Stimulated activated CD4-positive, alpha-beta T cell treated with anti-CD3 and anti-CD28 coated beads, Interleukin-12 subunit alpha, Interleukin-12 subunit beta, amount 100 ng/mL, for 4 hours (primary cell): ENCODE results near the gene TBC1D22A.
"Not testable (repeated sequence)": the region's sequence is repeated elsewhere in the genome, so short reads cannot be mapped to it uniquely, and the experiment has no call there.

Experiments
- DNase-seq: peaks from one replicate; pipeline ENCODE4 v3.0.0-alpha.2; 2020

TBC1D22A gene

DNA sequence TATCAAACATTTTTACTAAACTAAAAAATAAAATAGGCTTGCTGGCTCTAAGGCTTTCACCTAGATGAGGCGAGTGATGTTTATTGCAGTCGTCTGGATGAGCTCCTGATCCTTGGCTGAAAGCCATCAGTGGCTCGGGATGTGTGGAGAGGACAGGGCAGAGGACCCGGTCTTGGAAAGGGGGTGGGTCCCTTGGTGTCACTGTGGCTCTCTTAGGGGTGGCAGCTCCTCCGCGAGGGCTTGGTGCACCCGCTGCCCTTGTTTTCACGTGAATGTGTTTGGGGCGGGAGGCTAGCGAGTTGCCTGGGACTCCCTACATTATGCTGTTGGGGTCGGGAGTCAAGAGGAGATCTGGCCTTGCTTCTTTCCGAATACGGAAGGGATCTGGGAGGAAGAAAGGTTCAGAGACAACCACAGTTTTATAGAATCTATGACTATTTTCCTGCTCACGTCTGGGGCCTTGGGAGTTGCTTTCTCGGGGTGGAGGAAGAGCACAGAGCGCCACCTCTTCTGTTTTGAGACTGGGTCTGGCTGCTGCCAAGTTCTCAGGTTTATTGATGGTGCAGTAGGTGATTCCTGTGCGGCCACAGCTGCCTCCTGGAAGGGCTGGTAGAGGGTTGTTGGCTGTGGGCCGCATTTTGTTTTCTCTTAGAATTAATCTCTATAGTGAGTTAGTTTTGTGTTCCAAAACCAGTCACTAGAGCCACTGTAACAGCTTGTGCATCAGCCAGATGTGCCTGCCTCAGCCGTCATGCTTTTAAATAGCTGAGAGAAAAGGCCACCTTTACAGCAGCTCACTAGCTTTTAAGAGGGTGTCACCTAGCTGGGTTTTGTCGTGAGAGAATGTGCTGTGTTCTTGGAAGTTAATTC lies 12.8 kb downstream of the TBC1D22A start:
- DNase-seq: no peak

DNA sequence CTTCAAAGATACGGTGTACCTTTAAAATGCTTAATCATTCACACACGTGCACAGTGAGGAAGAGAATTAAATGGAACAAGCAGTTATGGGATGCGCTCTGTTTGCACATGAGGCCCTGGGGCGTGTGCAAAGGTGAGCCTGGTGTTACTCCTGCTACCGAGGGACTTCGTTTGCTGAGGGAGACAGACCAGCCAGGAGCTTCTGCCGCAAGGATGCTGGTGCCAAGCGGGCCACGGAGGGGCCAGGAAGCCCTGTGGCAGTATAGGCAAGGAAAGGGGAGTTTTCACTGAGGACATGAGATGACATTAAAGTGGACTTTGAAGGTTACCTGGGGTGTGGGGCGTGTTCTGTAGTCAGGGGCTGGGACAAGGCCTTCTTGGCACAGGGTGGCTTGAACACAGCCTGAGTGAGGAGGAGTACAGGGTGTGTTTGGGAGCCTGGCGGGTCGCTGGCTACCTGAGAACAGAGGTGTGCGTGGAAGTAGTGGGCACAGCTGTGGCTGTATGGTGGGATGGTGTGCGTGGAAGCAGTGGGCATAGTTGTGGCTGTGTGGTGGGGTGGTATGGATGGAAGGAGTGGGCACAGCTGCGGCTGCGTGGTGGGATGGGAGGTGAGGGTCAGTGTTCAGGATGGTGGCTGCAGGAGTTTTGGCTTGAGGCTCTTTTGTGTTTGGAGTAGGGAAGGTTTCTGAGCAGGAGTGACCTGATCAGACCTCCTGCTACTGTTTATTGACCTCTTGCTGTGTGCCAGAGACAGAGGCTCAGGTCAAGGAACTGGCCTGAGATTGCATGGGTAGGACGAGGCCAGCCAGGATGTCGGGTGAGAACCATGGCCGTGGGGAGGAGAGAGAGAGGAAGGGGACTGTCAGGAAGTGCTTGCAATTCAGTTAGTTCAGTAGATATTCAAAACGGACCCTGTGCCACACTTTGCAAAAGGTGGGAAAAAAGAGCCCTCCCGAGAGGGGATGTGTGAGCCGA lies 13.7 kb downstream of the TBC1D22A start:
- DNase-seq: no peak

DNA sequence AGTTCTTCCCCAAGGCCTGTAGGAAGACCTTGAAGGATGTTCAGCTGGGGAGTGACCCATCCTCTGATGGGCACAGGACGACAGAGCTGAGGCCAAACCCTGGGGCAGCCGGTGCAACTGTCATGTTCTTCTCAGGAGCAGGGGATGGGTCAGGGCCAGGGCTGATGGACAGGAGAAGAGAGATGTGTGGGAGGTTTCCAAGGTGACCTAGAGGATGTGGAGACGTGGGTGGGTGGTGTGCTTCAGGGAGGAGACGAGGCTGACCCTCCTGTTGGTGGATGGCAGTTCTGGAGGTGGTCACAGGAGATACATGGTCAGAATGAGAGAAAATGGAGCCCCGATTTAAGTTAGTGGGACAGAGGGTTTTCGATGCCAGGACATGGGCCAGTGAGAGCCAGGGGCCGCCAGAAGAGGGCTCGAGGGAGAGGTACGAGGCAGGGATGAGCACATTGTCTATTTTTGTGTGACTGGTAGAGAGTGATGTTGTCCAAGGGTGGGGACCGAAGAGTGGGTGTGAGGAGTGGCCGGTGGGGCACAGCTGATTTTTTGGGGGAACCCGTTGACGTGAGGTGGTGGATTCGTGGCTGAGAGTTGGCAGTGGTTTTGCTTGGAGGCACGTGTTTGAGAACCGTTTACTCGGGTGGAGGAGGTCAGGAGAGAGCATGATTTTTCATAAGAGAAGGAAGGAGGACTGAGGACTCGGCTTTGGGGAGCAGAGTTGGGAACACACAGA lies 14.6 kb downstream of the TBC1D22A start:
- no peak for DNase-seq

DNA sequence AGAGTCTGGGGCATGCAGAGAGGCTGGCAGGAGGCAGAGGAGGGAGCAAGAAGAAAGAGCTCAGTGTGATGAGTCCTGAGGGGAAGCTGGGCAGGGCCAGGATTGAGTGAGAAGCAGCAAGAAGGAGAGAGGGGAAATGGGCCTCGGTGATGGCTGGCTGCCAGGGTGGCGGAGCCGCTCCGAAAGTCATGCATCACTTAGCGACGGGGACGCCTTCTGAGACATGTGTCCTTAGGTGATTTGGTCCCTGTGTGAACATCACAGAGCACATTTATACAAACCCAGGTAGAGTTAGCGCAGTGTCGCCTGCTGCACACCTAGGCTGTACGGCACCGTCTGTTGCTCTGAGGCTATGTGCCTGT lies 15.1 kb downstream of the TBC1D22A start:
- DNase-seq: peak; percentile 59

DNA sequence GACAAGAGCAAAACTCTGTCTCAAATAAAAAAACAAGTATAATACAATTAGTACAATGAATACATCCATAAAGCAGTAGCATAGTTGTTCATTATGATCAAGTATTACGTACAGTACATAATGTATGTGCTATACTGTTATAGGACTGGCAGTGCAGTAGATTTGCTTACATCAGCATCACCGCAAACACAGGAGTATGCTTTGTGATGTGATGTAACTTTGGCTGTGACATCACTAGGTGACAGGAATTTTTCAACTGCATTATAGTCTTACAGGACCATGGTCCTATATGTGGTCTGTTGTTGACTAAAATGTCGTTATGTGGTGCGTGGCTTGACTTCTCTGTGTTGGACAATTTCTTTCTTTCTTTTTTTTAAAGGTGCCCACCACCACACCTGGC lies 16.6 kb downstream of the TBC1D22A start:
- no peak for DNase-seq

DNA sequence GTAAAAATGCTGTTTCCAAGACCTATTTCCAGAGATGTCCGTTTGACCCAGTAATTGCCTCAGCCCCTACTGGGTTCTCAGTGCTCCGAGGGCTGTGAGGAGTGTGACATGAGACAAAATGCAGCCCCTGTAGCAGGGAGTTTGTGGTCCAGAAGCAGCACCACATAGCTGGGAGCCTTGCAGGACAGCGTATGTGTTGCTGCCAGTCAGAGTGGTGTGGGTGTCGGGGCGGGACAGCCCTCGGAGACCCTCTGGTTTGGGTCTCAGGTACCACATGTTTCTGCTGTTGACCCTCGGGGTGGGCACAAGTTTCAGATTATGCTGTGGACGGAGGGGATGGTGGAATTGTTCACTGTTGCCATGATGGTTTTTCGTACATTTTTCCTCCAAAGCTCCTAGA lies 17.2 kb downstream of the TBC1D22A start:
- no peak for DNase-seq

DNA sequence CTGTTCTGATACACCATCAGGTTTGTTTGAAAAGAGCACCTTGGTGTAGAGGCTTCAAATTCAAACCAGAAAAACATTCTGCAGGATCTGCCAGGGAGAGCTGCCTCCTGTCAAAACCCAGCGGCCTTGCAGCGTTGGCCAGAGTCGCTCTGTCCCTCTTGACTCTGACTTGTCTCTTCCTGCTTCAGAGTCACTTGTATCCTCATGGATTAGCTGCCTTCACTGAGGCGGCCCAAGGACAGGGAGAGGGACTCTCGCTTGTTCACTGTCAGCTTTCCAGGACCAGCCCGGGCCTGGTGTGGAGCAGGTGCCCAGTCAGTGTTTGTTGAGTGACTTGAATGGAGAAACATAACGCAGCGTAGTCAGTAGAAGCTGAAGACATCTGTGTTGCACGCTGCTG lies 18.0 kb downstream of the TBC1D22A start:
- no peak for DNase-seq

DNA sequence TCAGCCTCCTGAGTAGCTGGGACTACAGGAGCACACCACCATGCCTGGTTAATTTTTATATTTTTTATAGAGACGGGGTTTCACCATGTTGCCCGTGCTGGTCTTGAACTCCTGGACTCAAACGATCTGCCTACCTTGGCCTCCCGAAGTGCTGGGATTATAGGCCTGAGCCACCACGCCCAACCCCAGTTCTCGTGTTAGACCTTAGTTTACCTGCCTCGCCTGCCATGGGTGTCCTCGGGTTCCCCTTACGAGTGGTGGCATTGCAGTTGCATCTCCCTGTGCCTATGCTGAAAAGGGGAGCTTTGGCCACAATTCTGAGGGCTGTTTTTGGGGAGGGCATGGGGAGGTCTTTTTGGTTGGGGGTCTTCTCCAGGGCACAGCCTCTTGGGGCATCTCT lies 18.8 kb downstream of the TBC1D22A start:
- DNase-seq: no peak

DNA sequence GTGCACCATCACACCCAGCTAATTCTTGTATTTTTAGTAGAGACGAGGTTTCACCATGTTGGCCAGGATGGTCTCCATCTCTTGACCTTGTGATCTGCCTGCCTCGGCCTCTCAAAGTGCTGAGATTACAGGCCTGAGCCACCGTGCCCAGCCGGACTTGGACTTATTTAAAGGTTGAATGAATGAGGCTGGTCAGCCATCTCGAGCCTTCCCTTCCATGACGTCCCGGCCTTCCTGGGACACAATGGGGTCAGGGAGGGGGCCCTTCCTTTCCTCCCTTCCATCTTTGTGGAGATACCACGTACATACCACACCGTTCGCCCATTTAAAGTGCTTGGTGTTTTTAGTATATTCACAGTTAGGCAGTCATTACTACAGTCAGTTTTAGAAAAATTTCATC lies 19.8 kb downstream of the TBC1D22A start:
- DNase-seq: not testable (repeated sequence)

DNA sequence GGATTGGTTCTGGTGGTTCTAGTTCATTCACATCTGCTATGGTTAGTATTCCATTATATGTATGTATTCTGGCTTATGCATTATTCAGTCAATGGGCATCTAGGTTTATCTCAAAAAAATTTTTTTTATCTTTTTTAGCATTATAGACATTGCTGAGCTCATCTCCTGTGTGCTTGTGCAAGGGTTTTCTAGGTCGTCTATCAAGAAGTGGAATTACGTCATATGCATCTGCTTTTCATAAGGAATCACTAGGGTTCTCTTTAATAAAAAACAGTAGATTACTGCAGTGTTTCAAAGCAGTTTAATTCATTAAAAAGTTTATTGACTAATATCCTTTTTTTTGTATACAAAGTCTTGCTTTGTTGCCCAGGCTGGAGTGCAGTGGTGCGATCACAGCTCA lies 21.3 kb downstream of the TBC1D22A start:
- no peak for DNase-seq

DNA sequence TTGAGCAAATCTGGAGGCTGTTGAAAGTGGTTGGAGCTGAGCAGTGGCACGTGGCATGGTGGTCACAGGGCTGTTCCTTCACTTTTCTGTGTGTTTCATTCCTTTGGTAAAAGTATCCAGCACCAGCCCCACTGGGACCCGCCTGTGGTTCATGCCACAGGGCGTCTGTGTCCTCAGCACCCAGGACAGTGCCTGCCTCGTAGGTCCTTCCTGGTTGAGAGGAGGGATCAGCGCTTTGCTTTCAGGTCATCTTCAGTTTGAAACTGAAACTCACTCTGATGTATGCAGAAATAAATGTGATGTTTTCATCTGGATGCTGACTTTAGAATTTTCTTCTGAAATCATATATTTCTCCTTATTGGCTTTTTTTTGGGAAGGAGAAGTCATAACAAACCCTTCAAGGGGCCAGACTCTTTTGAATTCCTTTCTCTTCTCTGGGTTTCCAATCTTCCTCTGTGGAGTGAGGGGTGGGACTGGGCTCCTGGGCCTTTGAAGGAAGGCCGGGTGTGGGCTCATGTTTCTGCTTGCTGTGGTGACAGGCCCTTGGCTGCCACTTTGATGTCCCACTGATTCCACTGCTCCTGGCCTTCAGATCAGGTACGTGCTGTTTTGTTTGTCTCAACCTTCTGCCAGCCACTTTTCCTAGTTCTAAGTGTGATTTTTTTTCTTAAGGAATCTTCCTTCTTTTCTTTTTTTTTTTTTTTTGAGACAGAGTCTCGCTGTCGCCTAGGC lies 26.2 kb downstream of the TBC1D22A start:
- no peak for DNase-seq

DNA sequence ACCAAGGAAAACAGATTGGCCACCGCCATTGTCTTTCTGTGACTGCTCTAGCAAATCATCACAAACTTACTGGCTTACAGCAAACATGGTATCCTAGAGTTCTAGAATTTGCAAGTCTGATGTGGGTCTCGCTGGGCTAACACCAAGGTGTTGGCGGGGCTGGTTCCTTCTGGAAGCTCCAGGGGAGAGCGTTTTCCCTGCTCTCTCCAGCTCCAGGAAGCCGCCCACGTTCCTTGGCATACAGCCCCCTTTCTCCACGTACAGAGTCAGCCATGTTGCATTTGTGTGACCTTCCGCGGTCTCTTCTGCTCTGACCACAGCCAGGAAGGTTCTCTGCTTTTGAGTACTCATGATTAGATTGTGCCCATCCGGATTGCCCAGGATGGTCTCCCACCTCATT lies 27.5 kb downstream of the TBC1D22A start:
- no peak for DNase-seq

DNA sequence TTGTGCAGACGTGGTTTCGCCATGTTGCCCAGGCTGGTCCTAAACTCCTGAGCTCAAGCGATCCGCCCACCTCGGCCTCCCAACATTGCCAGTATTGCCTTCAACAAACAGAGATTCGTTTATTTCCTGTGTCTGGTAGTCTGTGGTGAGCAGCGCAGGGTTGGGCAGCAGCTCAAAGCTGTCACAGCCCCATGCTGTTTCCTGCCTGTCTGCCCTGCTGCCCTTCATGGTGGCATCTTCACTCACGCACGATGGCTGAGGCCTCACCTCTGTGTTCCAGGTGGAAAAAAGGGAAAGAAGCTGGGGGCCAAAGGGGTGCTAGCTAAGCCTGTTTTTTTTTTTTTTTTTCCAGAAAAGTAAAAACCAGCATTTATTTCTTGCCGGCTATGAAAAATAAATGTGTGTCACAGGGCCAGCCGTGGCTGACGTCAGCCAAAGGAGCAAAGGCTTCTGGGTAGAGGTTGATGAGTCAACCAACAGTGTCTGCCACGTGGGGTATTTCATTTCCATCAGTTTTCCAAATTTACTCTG lies 28.8 kb downstream of the TBC1D22A start:
- peak; percentile 62 for DNase-seq

DNA sequence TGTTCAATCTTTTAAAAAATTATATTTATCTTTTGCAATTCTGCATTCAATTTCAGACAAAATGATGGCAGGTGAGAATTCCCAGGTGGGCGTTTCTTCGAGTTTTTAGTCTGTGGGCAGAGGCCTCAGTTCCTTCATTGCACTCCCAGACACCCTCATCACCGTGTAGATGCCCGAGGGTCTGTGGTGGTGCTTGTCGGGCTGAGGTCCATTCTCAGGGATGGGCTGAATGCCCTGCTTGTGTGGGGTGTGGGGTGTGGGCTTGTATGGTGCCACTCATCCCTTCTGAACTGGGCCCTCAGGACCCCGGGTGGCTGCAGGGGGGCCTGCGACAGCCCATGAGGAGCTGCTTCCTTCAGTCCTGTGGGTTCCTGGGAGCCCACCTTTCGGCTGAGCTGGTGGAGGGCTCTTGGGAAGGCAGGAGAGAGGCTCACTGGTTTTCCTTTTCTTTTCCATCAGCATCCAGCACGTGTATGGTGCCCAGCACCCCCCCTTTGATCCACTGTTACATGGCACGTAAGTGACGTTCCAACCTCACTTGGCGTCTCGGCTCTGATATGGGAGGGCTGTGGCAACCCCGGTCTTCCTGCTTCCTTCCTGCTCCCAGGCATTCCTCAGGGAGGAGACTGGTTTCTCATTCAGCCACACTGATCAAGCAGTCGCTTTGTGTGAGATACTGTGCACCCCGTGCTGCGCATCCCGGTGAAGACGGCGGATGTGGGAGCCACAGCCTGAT lies 29.8 kb downstream of the TBC1D22A start:
- no peak for DNase-seq

DNA sequence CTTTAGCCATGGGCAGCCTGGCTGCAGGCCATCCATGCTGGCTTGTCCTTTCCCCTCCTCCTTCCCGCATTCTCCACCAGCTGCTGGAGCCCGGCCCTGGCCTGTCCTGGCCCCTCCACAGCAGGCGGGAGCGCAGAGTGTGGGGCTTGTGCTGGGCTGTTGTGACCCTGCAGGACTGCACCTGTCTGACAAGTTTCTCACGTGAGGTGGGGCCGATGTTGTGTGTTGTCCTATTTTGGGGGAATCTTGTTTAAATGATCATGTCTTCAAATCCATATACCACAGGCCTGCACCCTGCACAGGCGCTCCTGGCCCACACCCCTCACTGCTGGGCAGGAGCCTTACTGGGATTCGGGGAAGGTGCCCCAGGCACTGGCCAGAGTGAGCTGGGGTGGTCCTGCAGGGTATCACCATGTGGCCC lies 30.4 kb downstream of the TBC1D22A start:
- DNase-seq: no peak

DNA sequence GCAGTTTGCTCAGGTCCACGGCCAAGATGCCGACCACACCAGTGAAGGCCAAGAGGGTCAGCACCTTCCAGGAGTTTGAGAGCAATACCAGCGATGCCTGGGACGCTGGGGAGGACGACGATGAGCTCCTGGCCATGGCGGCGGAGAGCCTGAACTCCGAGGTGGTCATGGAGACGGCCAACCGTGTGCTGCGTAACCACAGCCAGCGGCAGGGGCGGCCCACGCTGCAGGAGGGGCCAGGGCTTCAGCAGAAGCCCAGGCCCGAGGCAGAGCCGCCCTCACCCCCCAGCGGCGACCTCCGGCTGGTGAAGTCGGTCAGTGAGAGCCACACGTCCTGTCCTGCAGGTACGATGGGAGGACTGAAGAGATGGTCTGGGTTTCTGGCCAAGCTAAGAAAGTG lies 31.0 kb downstream of the TBC1D22A start:
- DNase-seq: no peak

DNA sequence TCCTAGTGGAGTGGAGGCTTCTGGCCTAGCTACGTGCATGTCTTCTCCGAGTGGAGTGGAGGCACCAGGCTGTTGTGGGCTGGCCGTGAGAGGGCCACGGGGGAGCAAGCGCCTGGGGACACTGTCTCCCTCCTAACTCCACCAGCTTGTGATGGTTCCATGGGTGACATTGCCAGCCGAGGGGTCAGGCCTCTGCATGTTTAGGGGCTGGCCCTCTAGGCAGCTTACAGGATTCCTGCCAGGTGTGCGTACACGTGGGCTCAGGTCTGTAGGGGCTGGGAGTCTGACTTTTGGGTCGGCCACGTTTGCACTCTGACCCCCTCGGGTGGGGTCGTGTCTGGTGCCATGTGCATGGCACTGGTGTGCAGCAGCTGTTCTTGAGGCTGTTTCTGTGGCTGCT lies 31.6 kb downstream of the TBC1D22A start:
- no peak for DNase-seq

DNA sequence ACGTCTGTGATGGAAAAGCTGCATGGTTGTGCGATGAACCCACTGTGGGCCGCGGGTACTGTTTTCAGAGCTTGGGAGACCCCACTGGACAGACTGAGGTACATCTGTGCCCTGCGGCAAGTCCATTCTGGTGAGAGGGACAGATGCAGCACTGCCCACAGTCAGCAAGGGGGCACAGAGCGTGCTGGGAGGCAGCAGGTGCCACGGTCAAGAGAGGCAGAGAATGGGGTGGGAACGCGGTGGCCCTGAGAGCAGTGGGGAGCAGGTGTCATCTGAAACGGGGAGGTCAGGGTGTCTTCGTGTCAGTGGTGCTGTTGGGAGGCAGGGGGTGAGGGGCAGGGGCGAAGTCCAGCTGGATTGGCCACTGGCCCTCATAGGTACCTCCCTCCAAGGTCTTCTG lies 32.0 kb downstream of the TBC1D22A start:
- DNase-seq: no peak

DNA sequence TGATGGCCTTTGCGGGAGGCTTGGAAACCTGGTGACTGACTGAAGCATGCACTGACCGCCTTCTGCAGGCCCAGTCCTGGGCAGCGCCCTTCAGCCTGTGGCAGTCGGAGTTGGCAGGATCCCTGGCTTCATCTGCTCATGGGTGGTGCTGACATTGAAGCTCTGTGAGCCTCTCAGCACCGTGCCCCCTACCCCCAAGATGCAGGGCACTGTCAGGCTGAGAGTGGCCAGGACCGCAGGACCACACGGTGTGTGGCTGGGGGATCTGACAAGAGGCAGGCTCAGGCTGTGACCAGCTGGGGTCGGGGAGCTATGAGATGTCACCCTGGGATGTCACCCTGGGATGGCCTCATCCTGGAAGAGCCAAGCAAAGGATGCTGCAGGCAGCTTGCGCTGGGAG lies 32.7 kb downstream of the TBC1D22A start:
- DNase-seq: no peak

DNA sequence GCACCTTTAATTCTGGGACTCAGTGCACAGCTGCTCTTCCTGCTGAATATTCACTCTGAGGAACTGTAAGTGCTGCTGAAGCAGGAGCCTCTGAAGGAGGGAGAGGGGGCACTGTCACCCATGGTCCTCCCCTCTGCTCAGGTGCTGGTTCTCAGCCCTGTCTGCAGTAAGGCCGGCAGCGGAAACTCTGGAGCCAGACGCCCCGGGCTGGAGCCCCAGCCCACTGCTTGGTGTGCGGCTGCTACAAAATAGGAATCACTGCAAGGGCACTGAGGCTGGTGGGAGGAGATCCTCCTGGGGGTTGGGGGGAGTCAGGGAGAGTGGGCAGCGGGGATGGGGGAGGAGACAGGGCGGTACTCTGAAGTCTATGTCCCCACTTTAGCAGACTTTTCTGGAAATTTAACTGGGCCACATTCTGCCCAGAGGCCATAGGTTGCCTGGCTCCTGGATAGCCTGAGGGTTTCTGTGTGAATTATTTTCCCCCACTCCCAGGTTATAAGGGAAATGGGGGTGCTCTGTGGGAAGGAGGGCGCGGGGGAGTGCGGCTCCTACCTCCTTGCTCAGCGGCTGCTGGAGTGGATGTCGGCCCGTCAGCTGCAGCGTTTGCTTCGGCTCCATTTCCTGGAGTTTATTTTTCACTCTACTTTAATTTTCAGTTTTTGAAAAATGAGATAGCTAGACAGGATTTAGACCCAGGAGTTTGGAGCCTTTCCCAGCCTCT lies 33.6 kb downstream of the TBC1D22A start:
- DNase-seq: no peak
